Right lobe of liver (tissue), 4 donors: ENCODE measurements around the gene JPT2.

Experiments
- POLR2A ChIP-seq: fragments of 450-650 bp; IDR thresholded peaks from one replicate; pipeline ENCODE4 v1.6.1; 2017; ENCODE audit warnings: antibody characterized with exemption, mild to moderate bottlenecking
- TF ChIP-seq, protein P1 (sequence below), 4 donors: fragments of 200-600 bp in 3 of 4; fragments of 450-650 bp in 1 of 4; IDR thresholded peaks; one replicate each; pipeline versions ENCODE4 v1.5.1 to v1.8.0; 2016 to 2022; ENCODE audit warnings: antibody characterized with exemption in 4 of 4, mild to moderate bottlenecking in 2 of 4
- donor health status: DM: no; HTN: no; CAD: no.
- donor health status: DM: no; HTN: no; CAD: no.
- donor health status: DM: no; HTN: yes; CAD: no.

DNA sequence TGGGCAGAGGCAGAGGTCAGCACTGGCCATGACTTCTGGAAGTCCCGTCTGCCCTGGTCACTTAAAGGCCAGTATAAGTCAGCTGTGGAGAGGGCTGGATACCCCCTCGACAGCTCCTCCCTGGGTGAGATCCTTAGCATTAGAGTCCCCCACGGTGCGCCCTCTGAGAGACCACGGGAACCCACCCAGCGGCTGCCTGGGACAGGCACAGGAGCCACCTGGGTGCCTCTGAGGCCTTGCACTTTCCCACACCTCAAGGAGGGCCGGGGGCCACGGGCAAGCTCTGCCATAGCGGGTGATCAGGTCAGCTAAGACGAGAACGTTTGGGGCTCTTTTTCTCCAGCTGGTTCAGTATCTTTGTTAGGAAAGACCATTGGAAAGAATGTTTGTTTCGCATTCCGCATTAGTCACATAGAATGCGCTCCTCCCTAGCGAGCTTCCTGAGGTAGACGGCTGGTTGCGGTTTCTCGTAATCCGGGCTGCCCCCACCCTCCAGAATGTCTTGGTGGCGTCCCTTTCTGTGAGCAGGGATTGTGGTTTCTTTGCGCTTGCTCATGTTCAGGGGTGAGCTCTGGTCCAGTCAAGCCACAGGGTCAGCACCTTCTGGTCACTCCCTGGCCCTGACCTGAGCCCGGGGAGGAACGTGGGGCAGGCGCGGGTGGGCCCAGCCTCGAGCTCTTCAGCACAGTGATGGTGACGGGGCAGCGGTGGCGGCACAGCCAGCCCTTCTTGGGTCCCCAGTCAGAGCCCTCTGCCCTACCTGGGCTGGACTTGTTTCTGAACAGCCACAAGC lies 68.0 kb downstream of the JPT2 start:
- TF ChIP-seq, protein P1, sequence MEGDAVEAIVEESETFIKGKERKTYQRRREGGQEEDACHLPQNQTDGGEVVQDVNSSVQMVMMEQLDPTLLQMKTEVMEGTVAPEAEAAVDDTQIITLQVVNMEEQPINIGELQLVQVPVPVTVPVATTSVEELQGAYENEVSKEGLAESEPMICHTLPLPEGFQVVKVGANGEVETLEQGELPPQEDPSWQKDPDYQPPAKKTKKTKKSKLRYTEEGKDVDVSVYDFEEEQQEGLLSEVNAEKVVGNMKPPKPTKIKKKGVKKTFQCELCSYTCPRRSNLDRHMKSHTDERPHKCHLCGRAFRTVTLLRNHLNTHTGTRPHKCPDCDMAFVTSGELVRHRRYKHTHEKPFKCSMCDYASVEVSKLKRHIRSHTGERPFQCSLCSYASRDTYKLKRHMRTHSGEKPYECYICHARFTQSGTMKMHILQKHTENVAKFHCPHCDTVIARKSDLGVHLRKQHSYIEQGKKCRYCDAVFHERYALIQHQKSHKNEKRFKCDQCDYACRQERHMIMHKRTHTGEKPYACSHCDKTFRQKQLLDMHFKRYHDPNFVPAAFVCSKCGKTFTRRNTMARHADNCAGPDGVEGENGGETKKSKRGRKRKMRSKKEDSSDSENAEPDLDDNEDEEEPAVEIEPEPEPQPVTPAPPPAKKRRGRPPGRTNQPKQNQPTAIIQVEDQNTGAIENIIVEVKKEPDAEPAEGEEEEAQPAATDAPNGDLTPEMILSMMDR (IDR thresholded peaks at IDR 0.05), result no peak
- TF ChIP-seq POLR2A, result no peak
